H9 (cell line): ENCODE data around the gene PELI2. TPM values are rescaled to one million over a fixed set of nuclear protein-coding genes. Genes with fewer than 3 reads are reported as not detected.

Experiments
- DNase-seq: peaks from one replicate; pipeline ENCODE4 v3.0.0-alpha.2; 2017
- H2AFZ ChIP-seq: one replicate; pipeline ENCODE4 v1.6.1; 2013; ENCODE audit warnings: mild to moderate bottlenecking, low read length, control low read depth, moderate library complexity
- H2AK5ac ChIP-seq: 2 replicates; pipeline ENCODE4 v1.6.1; 2013; ENCODE audit warnings: low read length, control low read depth, mixed read lengths; ENCODE audit not compliant: insufficient read length
- H2BK120ac ChIP-seq: one replicate; pipeline ENCODE4 v1.6.1; 2013; ENCODE audit warnings: low read depth, mild to moderate bottlenecking, low read length, control low read depth, inconsistent platforms; ENCODE audit not compliant: poor library complexity, severe bottlenecking
- H2BK12ac ChIP-seq: 2 replicates; pipeline ENCODE4 v1.6.1; 2013; ENCODE audit warnings: low read length, control low read depth, mixed read lengths, low read depth; ENCODE audit not compliant: insufficient read length
- H2BK15ac ChIP-seq: 2 replicates; pipeline ENCODE4 v1.6.1; 2013; ENCODE audit warnings: low read depth, low read length, control low read depth
- H2BK20ac ChIP-seq: one replicate; pipeline ENCODE4 v1.6.1; 2013; ENCODE audit warnings: low read depth, mild to moderate bottlenecking, low read length, control low read depth, inconsistent platforms; ENCODE audit not compliant: poor library complexity, severe bottlenecking
- H2BK5ac ChIP-seq: 2 replicates; pipeline ENCODE4 v1.6.1; 2013; ENCODE audit warnings: low read length, control low read depth, mixed read lengths; ENCODE audit not compliant: insufficient read length
- H3K14ac ChIP-seq: 2 replicates; pipeline ENCODE4 v1.6.1; 2013; ENCODE audit warnings: low read length, control low read depth; ENCODE audit not compliant: insufficient read depth
- H3K18ac ChIP-seq: 2 replicates; pipeline ENCODE4 v1.6.1; 2013; ENCODE audit warnings: low read depth, mild to moderate bottlenecking, mixed read lengths, low read length, control low read depth; ENCODE audit not compliant: insufficient read length
- H3K23ac ChIP-seq: 2 replicates; pipeline ENCODE4 v1.6.1; 2013; ENCODE audit warnings: low read length, control low read depth, mixed read lengths, low read depth; ENCODE audit not compliant: insufficient read length
- H3K23me2 ChIP-seq: 2 replicates; pipeline ENCODE4 v1.6.1; 2013; ENCODE audit warnings: low read depth, mild to moderate bottlenecking, mixed read lengths, low read length, control low read depth; ENCODE audit not compliant: insufficient read length, poor library complexity, severe bottlenecking
- H3K27ac ChIP-seq: 2 replicates; pipeline ENCODE4 v1.5.1; 2013; ENCODE audit warnings: low read length, control low read depth, mixed read lengths, low read depth; ENCODE audit not compliant: insufficient read length
- H3K27me3 ChIP-seq: 2 replicates; pipeline ENCODE4 v1.6.1; 2013; ENCODE audit warnings: low read length, control low read depth, inconsistent platforms; ENCODE audit not compliant: insufficient read depth
- H3K4ac ChIP-seq: 2 replicates; pipeline ENCODE4 v1.6.1; 2013; ENCODE audit warnings: low read depth, mild to moderate bottlenecking, control low read depth, inconsistent platforms, low read length, moderate library complexity
- H3K4me1 ChIP-seq: 2 replicates; pipeline ENCODE4 v1.6.1; 2013; ENCODE audit warnings: low read length, control low read depth, inconsistent platforms; ENCODE audit not compliant: insufficient read depth
- H3K4me2 ChIP-seq: 2 replicates; pipeline ENCODE4 v1.6.1; 2013; ENCODE audit warnings: low read length, control low read depth, mixed read lengths; ENCODE audit not compliant: insufficient read length, insufficient read depth
- H3K56ac ChIP-seq: 2 replicates; pipeline ENCODE4 v1.6.1; 2013; ENCODE audit warnings: low read depth, mild to moderate bottlenecking, mixed read lengths, low read length, control low read depth; ENCODE audit not compliant: insufficient read length
- H3K79me1 ChIP-seq: 2 replicates; pipeline ENCODE4 v1.6.1; 2013; ENCODE audit warnings: low read depth, mild to moderate bottlenecking, moderate library complexity, low read length, control low read depth, inconsistent platforms; ENCODE audit not compliant: insufficient read depth, poor library complexity, severe bottlenecking
- H3K79me2 ChIP-seq: 2 replicates; pipeline ENCODE4 v1.6.1; 2013; ENCODE audit warnings: low read length, control low read depth, inconsistent platforms; ENCODE audit not compliant: insufficient read depth
- H3K9ac ChIP-seq: 2 replicates; pipeline ENCODE4 v1.6.1; 2013; ENCODE audit warnings: low read length, control low read depth, mixed read lengths; ENCODE audit not compliant: insufficient read length; ENCODE audit errors: extremely low read depth
- H3K9me3 ChIP-seq: one replicate; pipeline ENCODE4 v1.6.1; 2013; ENCODE audit warnings: low read depth, low read length, inconsistent platforms; ENCODE audit not compliant: control insufficient read depth
- H3T11ph ChIP-seq: one replicate; pipeline ENCODE4 v1.6.1; 2013; ENCODE audit warnings: mild to moderate bottlenecking, low read length, control low read depth, inconsistent platforms
- H4K20me1 ChIP-seq: one replicate; pipeline ENCODE4 v1.6.1; 2013; ENCODE audit not compliant: control insufficient read depth, insufficient read length, insufficient read depth
- H4K5ac ChIP-seq: 2 replicates; pipeline ENCODE4 v1.6.1; 2013; ENCODE audit warnings: low read depth, mild to moderate bottlenecking, mixed read lengths, low read length, control low read depth; ENCODE audit not compliant: insufficient read length
- H4K8ac ChIP-seq: replicated peaks from 2 replicates; pipeline ENCODE4 v1.6.1; 2013; ENCODE audit warnings: low read length, control low read depth, mixed read lengths, low read depth; ENCODE audit not compliant: insufficient read length
- H4K91ac ChIP-seq: 2 replicates; pipeline ENCODE4 v1.6.1; 2013; ENCODE audit warnings: low read depth, mild to moderate bottlenecking, moderate library complexity, mixed read lengths, low read length, control low read depth; ENCODE audit not compliant: insufficient read length
- H3K27ac Mint-ChIP-seq, 3 experiments: 2 replicates in 2 of 3; 3 replicates in 1 of 3; pipeline ENCODE4 v1.8.0; 2020 to 2021; ENCODE audit warnings: mixed read lengths in 3 of 3, mild to moderate bottlenecking in 1 of 3, moderate library complexity in 1 of 3
- H3K27me3 Mint-ChIP-seq: 2 replicates; pipeline ENCODE4 v1.8.0; 2021; ENCODE audit warnings: low read depth, mild to moderate bottlenecking, moderate library complexity, mixed read lengths
- H3K36me3 Mint-ChIP-seq, 3 experiments: 2 replicates in 2 of 3; 3 replicates in 1 of 3; pipeline ENCODE4 v1.8.0; 2020 to 2021; ENCODE audit warnings: low read depth in 3 of 3, mixed read lengths in 3 of 3; ENCODE audit not compliant: insufficient read depth in 1 of 3
- H3K4me1 Mint-ChIP-seq, 2 experiments: 2 replicates each; pipeline ENCODE4 v1.8.0; 2020; ENCODE audit warnings: mixed read lengths in 2 of 2
- H3K4me3 Mint-ChIP-seq, 2 experiments: 2 replicates in 1 of 2; 3 replicates in 1 of 2; pipeline ENCODE4 v1.8.0; 2020 to 2021; ENCODE audit warnings: mild to moderate bottlenecking in 2 of 2, mixed read lengths in 2 of 2, moderate library complexity in 1 of 2
- H3K9me3 Mint-ChIP-seq, 2 experiments: 2 replicates in 1 of 2; 3 replicates in 1 of 2; pipeline ENCODE4 v1.8.0; 2020; ENCODE audit warnings: mild to moderate bottlenecking in 2 of 2, mixed read lengths in 2 of 2, moderate library complexity in 1 of 2
- CTCF ChIP-seq: fragments of 200-600 bp; sonication (generic); conservative IDR thresholded peaks from 3 replicates; pipeline ENCODE4 v1.8.0; 2021; ENCODE audit warnings: antibody characterized with exemption, mild to moderate bottlenecking
- WGBS: extraction: QIAGEN DNeasy Blood & Tissue Kit; methylation state at CpG from one replicate; pipeline ENCODE4 v1.1.7; 2013; ENCODE audit warnings: missing lambda C conversion rate, low lambda C conversion rate, mixed read lengths; ENCODE audit not compliant: insufficient read length; ENCODE audit errors: extremely low coverage; 5-methylcytosine and 5-hydroxymethylcytosine counted together
- total RNA-seq: library from RNA; stranded (reverse); gene quantifications from 2 replicates; pipeline ENCODE4 v1.2.1, GENCODE V29; 2021

The PELI2 gene
- total RNA-seq, 1 experiment from 2014 or later: 18.0 TPM

DNA sequence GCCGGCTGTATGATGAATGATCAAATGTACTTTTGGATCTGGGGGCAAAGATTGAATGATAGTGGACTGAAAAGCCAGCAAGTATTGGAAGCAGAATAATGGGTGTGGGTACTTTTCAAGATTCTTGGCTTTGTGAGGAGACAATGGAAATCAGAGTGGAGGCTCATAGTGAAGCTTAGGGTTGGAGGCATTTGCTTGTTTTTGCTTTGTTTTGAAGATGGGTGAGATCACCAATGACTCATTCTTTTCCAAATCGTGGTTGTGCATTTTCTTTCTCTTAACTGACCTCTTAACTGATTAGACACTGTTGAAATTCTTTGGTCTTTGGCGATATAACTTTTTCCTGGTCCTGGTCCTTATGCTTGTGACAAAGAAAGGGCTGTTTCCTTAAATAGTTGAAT, 54.4 kb downstream of the PELI2 start:
- Histone ChIP-seq H3K27me3 (no peaks in the 10 kb centered on the region), H3K4ac (no peak overlapping the region), H3K18ac (no peak overlapping the region), H3K56ac (no peak overlapping the region), H3K9me3 (no peaks in the 10 kb centered on the region), H2BK120ac (no peak overlapping the region), H2BK5ac (no peak overlapping the region), H3K79me2 (peaks cover 1% of the 10 kb centered on the region; the same call in 1 of the 2 replicates), H2BK15ac (no peak overlapping the region), H3K23me2 (no peaks in the 10 kb centered on the region), H3K4me1 (no peaks in the 10 kb centered on the region), H3K14ac (no peak overlapping the region), H3T11ph (no peak overlapping the region), H4K8ac (no peak overlapping the region), H2BK20ac (no peak overlapping the region), H3K4me2 (no peak overlapping the region), H2AK5ac (no peak overlapping the region), H3K9ac (no peak overlapping the region), H4K91ac (no peak overlapping the region), H3K27ac (no peak overlapping the region), H4K5ac (no peak overlapping the region), H4K20me1 (no peaks in the 10 kb centered on the region), H2BK12ac (no peak overlapping the region), H2AFZ (no peak overlapping the region), H3K79me1 (peaks cover 3% of the 10 kb centered on the region), H3K23ac (no peak overlapping the region)
- DNase-seq: no peak
- TF ChIP-seq CTCF: no peak
- H3K36me3 Mint-ChIP-seq: peaks cover 0 to 3% (median 0%) of the 10 kb centered on the region in 3 experiments; a peak in 1 of 7 replicates
- WGBS: no CpG with 5 or more reads among the region's 3 CpGs
- H3K9me3 Mint-ChIP-seq: no peaks in the 10 kb centered on the region; a peak in 1 of 5 replicates
- no peak overlapping the region for H3K4me3 Mint-ChIP-seq
- peak overlapping the region in 2 of 3 experiments; percentile 8 to 10; a peak in 3 of 7 replicates for H3K27ac Mint-ChIP-seq
- H3K4me1 Mint-ChIP-seq: peaks cover 23 to 44% of the 10 kb centered on the region in 2 experiments
- H3K27me3 Mint-ChIP-seq: no peaks in the 10 kb centered on the region
